Measurements from ENCODE around the gene OR6T1.

DNA sequence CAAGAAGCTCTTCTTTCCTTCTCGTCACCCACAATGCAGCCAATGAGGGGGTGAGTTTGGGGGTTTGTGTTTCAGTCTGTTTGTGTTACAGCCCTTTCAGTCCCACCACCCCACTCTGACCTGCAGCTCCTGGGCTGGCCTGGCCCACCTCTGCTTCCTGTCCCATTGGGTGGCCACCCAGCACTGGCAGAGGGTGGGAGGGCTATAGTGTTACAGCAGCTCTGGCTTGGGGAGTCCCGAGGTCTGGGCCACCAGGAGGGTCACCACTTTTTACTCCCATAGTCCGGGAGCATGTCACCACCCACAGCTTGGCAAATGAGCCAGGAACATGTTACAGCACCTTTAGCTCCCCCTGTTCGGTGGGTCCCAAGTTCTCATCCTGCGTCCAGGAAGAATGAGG lies 35.7 kb upstream of the OR6T1 start:
- TF ChIP-seq, protein P1, sequence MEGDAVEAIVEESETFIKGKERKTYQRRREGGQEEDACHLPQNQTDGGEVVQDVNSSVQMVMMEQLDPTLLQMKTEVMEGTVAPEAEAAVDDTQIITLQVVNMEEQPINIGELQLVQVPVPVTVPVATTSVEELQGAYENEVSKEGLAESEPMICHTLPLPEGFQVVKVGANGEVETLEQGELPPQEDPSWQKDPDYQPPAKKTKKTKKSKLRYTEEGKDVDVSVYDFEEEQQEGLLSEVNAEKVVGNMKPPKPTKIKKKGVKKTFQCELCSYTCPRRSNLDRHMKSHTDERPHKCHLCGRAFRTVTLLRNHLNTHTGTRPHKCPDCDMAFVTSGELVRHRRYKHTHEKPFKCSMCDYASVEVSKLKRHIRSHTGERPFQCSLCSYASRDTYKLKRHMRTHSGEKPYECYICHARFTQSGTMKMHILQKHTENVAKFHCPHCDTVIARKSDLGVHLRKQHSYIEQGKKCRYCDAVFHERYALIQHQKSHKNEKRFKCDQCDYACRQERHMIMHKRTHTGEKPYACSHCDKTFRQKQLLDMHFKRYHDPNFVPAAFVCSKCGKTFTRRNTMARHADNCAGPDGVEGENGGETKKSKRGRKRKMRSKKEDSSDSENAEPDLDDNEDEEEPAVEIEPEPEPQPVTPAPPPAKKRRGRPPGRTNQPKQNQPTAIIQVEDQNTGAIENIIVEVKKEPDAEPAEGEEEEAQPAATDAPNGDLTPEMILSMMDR (IDR thresholded peaks at IDR 0.05) = no peak
- TF ChIP-seq ZFX (IDR thresholded peaks at IDR 0.05; ENCODE audit: borderline replicate concordance) = no peak

All from 22Rv1 (cell line).